Stimulated activated CD4-positive, alpha-beta T cell treated with anti-CD3 and anti-CD28 coated beads, Interleukin-2, amount 100 ng/mL, for 48 hours (primary cell): Measurements from ENCODE around the gene COL9A1.
"Not testable (repeated sequence)": the region's sequence is repeated elsewhere in the genome, so short reads cannot be mapped to it uniquely, and the experiment has no call there.

Experiments used
- DNase-seq, 2 donors: peaks; one replicate each; pipeline ENCODE4 v3.0.0-alpha.2; 2020

The COL9A1 gene

GRCh38 chr6:70303034-70303525 is at the start of gene COL9A1:
Gene COL9A1 (minus strand): TSS chr6:70303084. CDS start chr6:70302924, 160 bp downstream.
- no peak for DNase-seq

DNA sequence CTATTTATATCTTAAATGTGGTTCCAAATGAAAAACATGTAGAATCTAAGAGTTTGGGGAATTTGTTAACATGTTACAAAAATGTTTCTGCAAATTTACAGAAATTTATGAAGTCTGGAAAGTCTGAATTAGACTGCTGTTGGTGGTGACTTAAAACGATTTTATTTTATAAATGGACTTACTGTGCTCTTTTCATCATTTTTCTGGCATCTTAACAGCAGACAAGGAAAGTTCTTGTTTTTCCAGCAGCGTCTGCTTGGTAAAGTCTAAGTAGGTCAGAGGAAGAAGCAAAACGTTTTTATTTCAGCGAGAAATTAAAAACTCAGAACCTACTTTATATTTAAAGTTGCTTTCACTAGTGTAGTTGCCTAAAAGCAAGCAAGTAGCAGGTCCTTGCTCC is 48.6 kb upstream of the COL9A1 start:
- no peak for DNase-seq

DNA sequence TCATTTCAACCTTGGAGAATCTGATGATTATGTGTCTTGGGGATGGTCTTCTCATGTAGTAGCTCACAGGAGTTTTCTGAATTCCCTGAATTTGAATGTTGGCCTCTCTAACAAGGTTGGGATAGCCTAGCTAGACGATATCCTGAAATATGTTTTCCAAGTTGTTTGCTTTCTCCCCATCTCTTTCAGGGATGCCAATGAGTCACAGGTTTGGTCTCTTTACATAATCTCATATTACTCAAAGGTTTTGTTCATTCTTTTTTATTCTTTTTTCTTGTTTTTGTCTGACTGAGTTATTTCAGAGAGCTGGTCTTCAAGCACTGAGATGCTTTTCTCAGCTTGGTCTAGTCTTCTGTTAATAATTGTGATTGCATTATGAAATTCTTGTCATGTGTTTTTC is 42.7 kb upstream of the COL9A1 start:
- no peak for DNase-seq

DNA sequence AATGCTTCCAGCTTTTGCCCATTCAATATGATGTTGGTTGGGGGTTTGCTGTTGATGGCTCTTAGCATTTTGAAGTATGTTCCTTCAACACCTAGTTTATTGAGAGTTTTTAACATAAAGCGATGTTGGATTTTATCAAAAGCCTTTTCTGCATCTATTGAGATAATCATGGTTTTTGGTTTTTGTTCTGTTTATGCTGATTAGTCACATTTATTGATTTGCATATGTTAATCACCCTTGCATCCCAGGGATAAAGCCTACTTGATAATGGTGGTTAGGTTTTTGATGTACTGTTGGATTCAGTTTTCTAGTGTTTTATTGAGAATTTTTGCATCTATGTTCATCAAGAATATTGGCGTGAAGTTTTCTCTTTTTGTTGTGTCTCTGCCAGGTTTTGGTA is 40.4 kb upstream of the COL9A1 start:
- no peak for DNase-seq

DNA sequence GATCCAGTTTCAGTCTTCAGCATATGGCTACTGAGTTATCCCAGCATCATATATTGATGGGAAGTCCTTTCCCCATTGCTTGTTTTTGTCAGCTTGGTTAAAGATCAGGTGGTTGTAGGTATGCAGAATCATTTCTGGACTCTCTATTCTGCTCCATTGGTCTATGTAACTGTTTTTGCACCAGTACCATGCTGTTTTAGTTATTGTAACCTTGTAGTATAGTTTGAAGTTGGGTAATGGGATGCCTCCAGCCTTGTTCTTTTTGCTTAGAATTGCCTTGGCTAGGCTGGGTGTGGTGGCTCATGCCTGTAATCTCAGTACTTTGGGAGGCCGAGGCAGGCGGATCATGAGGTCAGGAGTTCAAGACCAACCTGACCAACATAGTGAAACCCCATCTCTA is 36.9 kb upstream of the COL9A1 start:
- not testable (repeated sequence) for DNase-seq

- DNase-seq = no peak
Measured at GRCh38 chr6:70338775-70339174, 35.9 kb upstream of the COL9A1 start.

GRCh38 chr6:70337743-70338105 is 34.8 kb upstream of the COL9A1 start:
- DNase-seq = no peak

DNA sequence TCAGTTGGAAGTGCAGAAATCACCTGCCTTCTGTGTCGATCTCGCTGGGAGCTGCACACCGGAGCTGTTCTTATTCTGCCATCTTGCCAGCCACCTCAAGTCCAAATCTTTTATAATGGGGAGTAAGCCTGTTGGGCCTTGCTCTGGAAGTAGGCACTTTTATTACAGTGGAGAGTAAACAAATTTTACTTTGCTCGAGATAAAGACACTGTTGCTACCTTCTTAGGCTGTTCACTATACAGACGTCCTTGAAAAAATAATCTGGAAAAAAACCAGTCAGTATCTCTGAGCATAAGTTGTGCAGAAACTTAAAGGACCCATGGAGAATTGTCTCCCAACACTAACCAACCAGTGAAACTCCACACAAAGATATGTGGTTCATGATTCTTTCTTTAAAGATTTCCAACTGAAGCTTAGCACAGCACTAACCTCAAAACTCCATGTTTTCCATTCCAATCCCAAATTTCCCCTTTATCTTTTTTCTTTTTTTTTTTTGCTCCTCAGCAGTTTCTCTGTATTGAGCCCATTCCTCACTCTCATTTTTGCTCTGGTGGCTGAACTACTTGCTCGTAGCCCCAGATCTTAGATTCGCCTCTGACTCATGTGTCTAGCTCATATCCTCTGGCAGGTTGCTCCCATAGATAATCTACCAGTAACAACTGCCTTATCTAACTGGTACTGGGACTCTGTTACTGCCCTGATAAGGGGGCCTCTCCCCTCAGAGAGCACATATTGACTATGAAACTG is 34.3 kb upstream of the COL9A1 start:
- no peak for DNase-seq

GRCh38 chr6:70327036-70327435 is 24.2 kb upstream of the COL9A1 start:
- no peak for DNase-seq

DNA sequence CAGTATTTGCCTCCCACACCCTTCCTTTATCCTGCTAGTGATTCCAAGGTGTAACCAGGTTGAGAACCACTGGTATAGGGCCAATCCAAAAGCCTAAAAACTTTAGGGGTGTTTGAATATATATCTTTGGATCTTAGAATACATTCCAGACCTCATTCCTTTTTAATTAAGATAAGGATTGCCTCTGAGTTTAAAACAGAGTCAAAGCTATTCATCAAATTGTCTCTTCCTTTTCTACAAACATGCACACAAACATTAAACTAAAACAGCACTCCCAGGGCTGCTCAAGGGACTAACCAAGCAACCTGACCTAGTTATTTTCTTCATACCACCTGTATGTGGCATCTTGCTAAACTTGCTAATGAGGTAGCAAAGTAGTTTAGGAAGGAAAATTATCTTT is 22.1 kb upstream of the COL9A1 start:
- DNase-seq = no peak

DNA sequence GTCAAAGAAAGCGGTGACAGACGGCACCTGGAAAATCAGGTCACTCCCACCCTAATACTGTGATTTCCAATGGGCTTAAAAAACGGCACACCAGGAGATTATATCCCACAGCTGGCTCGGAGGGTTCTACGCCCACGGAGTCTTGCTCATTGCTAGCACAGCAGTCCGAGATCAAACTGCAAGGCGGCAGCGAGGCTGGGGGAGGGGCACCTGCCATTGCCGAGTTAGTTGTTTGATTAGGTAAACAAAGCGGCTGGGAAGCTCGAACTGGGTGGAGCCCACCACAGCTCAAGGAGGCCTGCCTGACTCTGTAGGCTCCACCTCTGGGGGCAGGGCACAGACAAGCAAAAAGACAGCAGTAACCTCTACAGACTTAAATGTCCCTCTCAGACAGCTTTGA is 14.9 kb upstream of the COL9A1 start:
- not testable (repeated sequence) for DNase-seq

DNA sequence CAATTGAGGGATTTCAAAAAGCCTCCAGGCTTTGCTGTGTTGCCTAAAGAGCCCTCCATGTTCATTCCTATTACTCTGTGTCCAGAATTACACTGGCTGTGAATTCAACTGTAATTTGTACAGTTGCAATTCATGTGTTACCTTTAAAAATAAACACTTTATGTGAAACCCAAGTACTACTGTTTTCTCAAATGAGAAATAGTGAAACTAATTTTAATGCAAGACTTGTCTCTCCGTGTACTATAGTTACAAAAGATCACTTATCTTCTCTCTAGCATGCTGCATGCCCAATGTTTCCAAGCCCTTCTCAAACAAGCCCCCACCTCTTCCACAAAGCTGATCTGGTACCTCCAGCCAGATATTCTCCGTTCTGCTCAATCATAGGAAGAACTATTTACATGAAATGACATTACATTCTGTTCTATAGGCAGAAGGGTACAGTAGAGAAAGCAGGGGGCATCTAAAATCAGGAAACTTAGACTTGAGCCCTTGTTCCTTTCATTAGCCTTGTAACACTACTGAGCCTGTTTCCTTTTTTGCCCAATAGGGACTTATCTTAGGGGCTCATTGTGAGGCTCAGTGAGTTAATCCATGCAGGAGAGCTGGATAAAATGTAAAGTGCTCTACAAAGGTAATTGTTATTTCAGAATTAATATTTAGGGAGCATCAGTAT is 12.3 kb upstream of the COL9A1 start:
- DNase-seq = no peak

DNA sequence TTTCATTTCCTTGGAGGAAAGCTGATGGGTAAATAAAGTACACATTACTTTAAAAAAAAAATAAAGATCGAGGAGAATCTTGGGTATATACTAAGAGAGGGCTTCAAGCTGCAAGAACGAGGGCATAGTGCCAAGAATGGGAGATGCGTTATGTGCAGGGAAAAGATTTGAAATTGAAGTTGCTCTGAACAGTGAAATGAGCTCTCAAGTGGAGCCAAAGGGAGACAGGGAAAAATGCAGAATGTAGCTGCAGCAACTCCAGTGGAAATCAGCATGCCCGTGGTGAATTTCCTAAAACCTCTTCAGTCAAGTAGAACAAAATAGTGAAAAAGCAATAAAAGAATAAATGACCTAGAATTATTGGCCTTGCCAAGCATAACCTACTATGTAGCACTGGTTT is 11.4 kb upstream of the COL9A1 start:
- no peak for DNase-seq

DNA sequence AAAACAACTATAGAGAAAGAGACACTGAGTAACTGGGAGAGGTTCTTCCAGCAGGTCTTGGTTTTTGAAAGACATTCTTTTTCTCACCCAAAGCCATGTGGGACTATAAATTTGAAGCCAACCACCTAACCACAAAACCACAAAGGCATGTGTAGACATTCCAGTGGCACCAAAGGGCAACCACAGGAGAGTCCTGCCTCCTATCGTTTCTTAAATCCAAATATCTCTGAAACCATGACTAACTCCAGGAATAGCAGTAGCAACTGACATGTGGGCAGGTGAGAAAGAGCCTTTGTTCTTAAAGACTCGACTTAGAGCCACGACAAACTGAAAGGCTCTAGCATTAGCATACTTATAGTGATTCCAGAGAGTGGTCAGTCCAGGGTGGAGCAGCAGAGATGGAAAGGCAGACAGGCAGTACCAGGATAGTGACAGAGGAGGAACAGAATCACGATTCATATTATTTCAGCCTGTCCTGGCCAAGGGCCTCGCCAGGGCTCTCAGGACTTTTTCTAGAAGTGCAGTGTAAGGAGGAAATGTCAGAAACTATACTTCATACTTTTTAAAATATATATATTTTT is 9.4 kb upstream of the COL9A1 start:
- DNase-seq = peak in 1 of 2 donors; percentile 1

DNA sequence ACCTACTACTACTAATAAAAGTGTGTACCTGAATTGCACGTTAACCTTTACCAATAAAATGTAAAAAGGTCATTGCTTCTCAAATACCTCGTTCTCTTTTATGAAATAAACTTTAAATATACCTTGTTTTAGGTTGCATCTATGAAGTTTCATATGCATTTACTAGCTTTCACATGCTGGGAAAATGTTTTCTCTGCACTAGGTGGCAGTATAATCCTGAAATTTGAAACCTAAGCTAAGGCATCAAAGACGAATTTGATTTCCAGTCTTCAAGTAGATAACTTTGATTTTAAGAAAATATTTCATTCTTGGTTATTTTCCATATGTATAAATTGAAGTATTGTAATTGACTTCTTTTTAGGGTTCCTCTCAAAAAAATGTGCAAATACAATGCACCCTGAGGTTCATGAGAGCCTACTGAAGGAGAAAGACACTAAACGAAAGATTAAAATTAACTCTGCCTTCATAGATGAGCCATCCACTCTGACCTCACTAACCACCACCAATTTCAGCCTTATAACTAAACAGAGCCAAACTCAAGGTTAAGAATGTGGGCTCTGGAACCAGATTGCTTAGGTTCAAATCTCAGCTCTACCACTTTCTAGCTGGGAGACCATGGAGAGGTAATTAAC is 7.3 kb upstream of the COL9A1 start:
- no peak for DNase-seq

DNA sequence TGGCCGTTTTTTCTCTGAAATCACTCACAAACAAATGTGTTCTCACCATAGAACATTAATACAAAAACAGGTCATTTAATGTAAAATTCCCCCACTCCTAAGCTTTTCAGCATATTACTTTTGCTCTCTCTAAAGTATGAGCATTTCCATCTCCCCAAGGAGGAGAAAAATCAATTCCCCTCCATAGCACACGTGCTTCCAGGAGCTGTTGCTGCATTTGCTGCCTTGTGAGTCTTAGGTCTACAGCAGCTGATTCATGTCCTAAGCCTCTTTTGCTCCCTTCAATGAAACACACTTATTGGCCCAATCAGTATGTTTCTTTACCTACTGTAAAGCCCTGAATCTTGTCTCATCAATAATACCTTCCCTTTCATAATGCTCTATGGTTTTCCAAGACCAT is 6.4 kb upstream of the COL9A1 start:
- DNase-seq = no peak

- DNase-seq = not testable (repeated sequence)
Measured at GRCh38 chr6:70308142-70308541, 5.3 kb upstream of the COL9A1 start.

GRCh38 chr6:70307008-70307407 is 4.1 kb upstream of the COL9A1 start:
- DNase-seq = no peak

- no peak for DNase-seq
Measured at GRCh38 chr6:70304616-70305015, 1.7 kb upstream of the COL9A1 start.

DNA sequence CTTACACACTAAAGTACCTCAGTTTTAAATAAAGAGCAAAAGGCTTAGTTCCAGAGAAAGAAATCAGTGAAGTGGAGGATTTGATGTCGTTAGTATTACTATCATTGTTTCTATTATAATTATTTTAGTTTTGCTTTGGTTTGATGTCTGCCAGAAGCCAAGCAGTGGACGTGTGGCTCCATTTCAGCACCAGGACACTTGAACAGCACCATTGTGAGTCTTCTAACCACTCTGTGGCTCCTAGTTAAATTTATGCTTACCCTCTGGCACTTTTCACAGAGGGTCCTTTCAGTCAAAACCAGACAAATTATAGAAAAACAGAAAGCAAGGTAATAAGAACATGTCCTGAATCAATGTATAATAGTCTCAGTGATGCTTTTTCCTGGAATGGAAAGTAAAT is 3.4 kb downstream of the COL9A1 start:
- DNase-seq = no peak

GRCh38 chr6:70298068-70298467 is 4.8 kb downstream of the COL9A1 start:
- no peak for DNase-seq

DNA sequence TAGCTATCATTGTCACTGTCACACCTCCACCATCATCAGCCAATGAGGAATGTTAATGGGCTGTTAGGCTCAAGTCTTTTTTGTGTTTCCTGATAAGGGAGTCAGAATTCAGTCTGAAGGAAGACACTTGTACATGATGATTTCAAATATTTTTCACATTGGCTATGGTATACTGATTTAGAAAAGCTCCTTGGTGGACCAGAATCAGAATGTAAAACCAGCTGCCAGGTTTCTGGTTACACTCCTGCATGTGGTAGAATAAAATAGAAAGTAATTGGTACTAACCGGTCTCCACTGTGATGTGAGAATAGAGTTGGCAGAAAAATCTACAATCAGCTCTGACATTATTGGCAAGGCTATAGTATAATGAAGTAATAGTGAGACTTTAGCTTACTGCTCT is 10.7 kb downstream of the COL9A1 start:
- DNase-seq = no peak

DNA sequence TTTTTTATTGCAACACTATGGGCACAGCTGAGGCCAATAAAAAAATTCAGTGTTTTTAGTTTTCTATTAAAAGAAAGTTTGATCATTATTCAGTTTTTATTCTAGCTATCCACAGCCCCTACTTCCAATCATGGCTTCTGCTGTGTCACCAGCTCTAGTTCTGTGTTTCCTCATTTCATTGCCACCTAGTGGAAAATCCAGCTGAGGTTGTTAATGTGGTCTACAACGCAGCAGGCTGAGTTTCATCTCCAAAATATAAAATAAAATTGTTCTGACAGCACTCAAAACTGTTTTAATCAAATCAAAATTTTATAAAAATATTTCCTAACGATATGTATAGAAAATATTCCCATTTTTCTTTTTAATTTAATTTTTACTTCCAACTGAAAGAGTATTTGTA is 13.6 kb downstream of the COL9A1 start:
- no peak for DNase-seq

GRCh38 chr6:70286905-70287304 is 16.0 kb downstream of the COL9A1 start:
- no peak for DNase-seq
